Measurements from ENCODE around the gene AHSG. TPM values are rescaled to one million over a fixed set of nuclear protein-coding genes. Genes with fewer than 3 reads are reported as not detected.
"Not testable (repeated sequence)": the region's sequence is repeated elsewhere in the genome, so short reads cannot be mapped to it uniquely, and the experiment has no call there.

The AHSG gene
- total RNA-seq, 1 experiment from 2014 or later: not detected

- Mint-ChIP-seq H3K27ac (ENCODE audit: low read depth, unreplicated experiment) (no peak overlapping the region), H3K36me3 (ENCODE audit: insufficient read depth, unreplicated experiment) (peaks cover 84% of the 10 kb centered on the region), H3K4me3 (ENCODE audit: unreplicated experiment) (no peak overlapping the region), H3K9me3 (ENCODE audit: unreplicated experiment) (no peaks in the 10 kb centered on the region), H3K4me1 (ENCODE audit: insufficient read depth, unreplicated experiment) (no peaks in the 10 kb centered on the region), H3K27me3 (ENCODE audit: insufficient read depth, unreplicated experiment) (no peaks in the 10 kb centered on the region)
- TF ChIP-seq, protein P1, sequence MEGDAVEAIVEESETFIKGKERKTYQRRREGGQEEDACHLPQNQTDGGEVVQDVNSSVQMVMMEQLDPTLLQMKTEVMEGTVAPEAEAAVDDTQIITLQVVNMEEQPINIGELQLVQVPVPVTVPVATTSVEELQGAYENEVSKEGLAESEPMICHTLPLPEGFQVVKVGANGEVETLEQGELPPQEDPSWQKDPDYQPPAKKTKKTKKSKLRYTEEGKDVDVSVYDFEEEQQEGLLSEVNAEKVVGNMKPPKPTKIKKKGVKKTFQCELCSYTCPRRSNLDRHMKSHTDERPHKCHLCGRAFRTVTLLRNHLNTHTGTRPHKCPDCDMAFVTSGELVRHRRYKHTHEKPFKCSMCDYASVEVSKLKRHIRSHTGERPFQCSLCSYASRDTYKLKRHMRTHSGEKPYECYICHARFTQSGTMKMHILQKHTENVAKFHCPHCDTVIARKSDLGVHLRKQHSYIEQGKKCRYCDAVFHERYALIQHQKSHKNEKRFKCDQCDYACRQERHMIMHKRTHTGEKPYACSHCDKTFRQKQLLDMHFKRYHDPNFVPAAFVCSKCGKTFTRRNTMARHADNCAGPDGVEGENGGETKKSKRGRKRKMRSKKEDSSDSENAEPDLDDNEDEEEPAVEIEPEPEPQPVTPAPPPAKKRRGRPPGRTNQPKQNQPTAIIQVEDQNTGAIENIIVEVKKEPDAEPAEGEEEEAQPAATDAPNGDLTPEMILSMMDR (IDR thresholded peaks at IDR 0.05; ENCODE audit: unreplicated experiment): no peak
- ChIA-PET CTCF (interaction anchor here (0.6 to 0.9 kb wide), 4 partner anchors 9 to 241 kb away, joined by 3 to 4 read pairs (median 3); no protein-coding TSS in a partner anchor), POLR2A (interaction anchor here (0.6 to 14.3 kb wide), 2 partner anchors 13 to 15 kb away, joined by 3 to 161 read pairs; partner anchors contain the start of genes DNAJB11 and TBCCD1)
- BruUV-seq (replicated peaks): no TSS peak
- intact Hi-C loops (cut with micrococcal nuclease): no loop called here
- DNase-seq (ENCODE audit: unreplicated experiment): no peak
These were observed 30.3 kb upstream of the AHSG start for GRCh38 chr3:186582541-186582940.

DNA sequence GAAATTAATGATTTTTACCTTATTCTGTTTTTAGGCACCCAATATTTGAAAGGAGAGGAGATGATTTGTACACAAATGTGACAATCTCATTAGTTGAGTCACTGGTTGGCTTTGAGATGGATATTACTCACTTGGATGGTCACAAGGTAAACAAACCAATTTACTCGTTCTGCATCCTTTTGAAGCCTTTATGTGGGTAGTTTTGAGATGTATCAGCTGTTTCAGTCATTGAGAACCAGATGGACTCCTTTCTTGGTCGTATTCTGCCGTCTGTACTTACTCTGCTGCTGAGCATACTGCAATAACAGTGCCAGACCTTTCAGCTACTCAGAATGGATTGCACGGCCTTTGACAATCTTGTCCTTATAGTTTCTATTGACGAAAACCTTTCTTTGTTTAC lies 29.0 kb upstream of the AHSG start:
- intact Hi-C loops (cut with micrococcal nuclease): no loop called here
- no TSS peak for BruUV-seq (replicated peaks)
- ChIA-PET CTCF (interaction anchor here (0.5 to 0.9 kb wide), 6 partner anchors 10 to 1131 kb away, joined by 3 read pairs; no protein-coding TSS in a partner anchor), POLR2A (interaction anchor here (0.8 to 14.3 kb wide), 3 partner anchors 14 to 200 kb away, joined by 3 to 161 read pairs (median 16); partner anchors contain the start of genes DNAJB11, EIF4A2 and TBCCD1)
- TF ChIP-seq, protein P1 (IDR thresholded peaks at IDR 0.05; ENCODE audit: unreplicated experiment): no peak
- no peak overlapping the region for H3K27ac Mint-ChIP-seq (ENCODE audit: low read depth, unreplicated experiment)
- peaks cover 8% of the 10 kb centered on the region for H3K4me1 Mint-ChIP-seq (ENCODE audit: insufficient read depth, unreplicated experiment)
- peaks cover 75% of the 10 kb centered on the region for H3K36me3 Mint-ChIP-seq (ENCODE audit: insufficient read depth, unreplicated experiment)
- H3K4me3 Mint-ChIP-seq (ENCODE audit: unreplicated experiment): no peak overlapping the region
- H3K27me3 Mint-ChIP-seq (ENCODE audit: insufficient read depth, unreplicated experiment): no peaks in the 10 kb centered on the region
- no peaks in the 10 kb centered on the region for H3K9me3 Mint-ChIP-seq (ENCODE audit: unreplicated experiment)
- no peak for DNase-seq (ENCODE audit: unreplicated experiment)

GRCh38 chr3:186586245-186586644 lies 26.6 kb upstream of the AHSG start:
- H3K4me3 Mint-ChIP-seq (ENCODE audit: unreplicated experiment); DNase-seq (ENCODE audit: unreplicated experiment); intact Hi-C loops (cut with micrococcal nuclease); BruUV-seq (replicated peaks); H3K27me3 Mint-ChIP-seq (ENCODE audit: insufficient read depth, unreplicated experiment); H3K27ac Mint-ChIP-seq (ENCODE audit: low read depth, unreplicated experiment); H3K9me3 Mint-ChIP-seq (ENCODE audit: unreplicated experiment): not testable (repeated sequence)
- POLR2A ChIA-PET: interaction anchor here (0.8 to 14.3 kb wide), 5 partner anchors 9 to 198 kb away, joined by 3 to 161 read pairs (median 4); partner anchors contain the start of genes DNAJB11, EIF4A2 and TBCCD1
- H3K4me1 Mint-ChIP-seq (ENCODE audit: insufficient read depth, unreplicated experiment): peaks cover 25% of the 10 kb centered on the region
- CTCF ChIA-PET: interaction anchor here (0.6 to 9.6 kb wide), 8 partner anchors 17 to 609 kb away, joined by 3 to 100 read pairs (median 3); partner anchors contain the start of gene AHSG
- H3K36me3 Mint-ChIP-seq (ENCODE audit: insufficient read depth, unreplicated experiment): peaks cover 53% of the 10 kb centered on the region

DNA sequence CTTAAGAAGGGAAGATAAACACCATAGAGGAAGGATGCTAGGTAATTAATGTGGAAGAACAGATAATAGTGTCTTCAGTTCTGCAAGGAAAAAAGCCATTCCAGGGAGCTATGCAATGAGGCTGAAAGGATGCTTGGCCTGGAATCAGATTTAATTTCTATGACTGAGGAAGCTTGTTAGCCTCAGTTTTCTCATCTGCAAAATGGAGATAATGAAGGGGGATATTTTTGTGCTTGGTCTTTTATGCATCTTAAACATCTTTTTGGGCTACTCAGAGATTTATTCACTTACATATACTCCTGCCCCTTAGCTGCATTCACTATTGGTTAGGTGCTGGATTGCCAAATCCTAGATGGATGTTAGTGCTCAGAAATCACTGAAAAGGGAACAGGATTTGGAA lies 25.7 kb upstream of the AHSG start:
- no peaks in the 10 kb centered on the region for H3K27me3 Mint-ChIP-seq (ENCODE audit: insufficient read depth, unreplicated experiment)
- H3K27ac Mint-ChIP-seq (ENCODE audit: low read depth, unreplicated experiment): no peak overlapping the region
- ChIA-PET CTCF (interaction anchor here (0.6 to 9.6 kb wide), 6 partner anchors 16 to 750 kb away, joined by 3 to 100 read pairs (median 4); partner anchors contain the start of gene AHSG), POLR2A (interaction anchor here (0.6 to 14.3 kb wide), 9 partner anchors 10 to 199 kb away, joined by 3 to 161 read pairs (median 3); partner anchors contain the start of genes DNAJB11, EIF4A2 and TBCCD1)
- H3K9me3 Mint-ChIP-seq (ENCODE audit: unreplicated experiment): no peaks in the 10 kb centered on the region
- H3K4me3 Mint-ChIP-seq (ENCODE audit: unreplicated experiment): no peak overlapping the region
- H3K4me1 Mint-ChIP-seq (ENCODE audit: insufficient read depth, unreplicated experiment): peaks cover 25% of the 10 kb centered on the region
- H3K36me3 Mint-ChIP-seq (ENCODE audit: insufficient read depth, unreplicated experiment): peaks cover 44% of the 10 kb centered on the region
- BruUV-seq (replicated peaks): no TSS peak
- intact Hi-C loops (cut with micrococcal nuclease): no loop called here
- no peak for DNase-seq (ENCODE audit: unreplicated experiment)
- TF ChIP-seq, protein P1 (IDR thresholded peaks at IDR 0.05; ENCODE audit: unreplicated experiment): no peak

All from MCF 10A (cell line).